GM18873 (cell line): Measurements from ENCODE around the gene KIAA1328.
"Not testable (repeated sequence)": the region's sequence is repeated elsewhere in the genome, so short reads cannot be mapped to it uniquely, and the experiment has no call there.

Experiments used
- ATAC-seq: cut with Tn5 transposase; IDR thresholded peaks from one replicate; pipeline ENCODE4 v1.9.1; 2021; ENCODE audit warnings: mild to moderate bottlenecking, moderate library complexity, moderate number of reproducible peaks; ENCODE audit not compliant: unreplicated experiment, low FRiP score

The KIAA1328 gene

DNA sequence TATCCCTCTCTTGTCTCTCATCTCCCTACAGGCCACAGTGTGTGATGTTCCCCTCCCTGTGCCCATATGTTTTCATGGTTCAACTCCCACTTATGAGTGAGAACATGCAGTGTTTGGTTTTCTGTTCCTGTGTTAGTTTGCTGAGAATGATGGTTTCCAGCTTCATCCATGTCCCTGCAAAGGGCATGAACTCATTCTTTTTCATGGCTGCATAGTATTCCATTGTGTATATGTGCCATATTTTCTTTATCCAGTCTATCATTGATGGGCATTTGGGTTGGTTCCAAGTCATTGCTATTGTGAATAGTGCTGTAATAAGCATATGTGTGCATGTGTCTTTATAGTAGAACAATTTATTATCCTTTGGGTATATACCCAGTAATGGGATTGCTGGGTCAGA lies 44.9 kb downstream of the KIAA1328 start:
- ATAC-seq = not testable (repeated sequence)

DNA sequence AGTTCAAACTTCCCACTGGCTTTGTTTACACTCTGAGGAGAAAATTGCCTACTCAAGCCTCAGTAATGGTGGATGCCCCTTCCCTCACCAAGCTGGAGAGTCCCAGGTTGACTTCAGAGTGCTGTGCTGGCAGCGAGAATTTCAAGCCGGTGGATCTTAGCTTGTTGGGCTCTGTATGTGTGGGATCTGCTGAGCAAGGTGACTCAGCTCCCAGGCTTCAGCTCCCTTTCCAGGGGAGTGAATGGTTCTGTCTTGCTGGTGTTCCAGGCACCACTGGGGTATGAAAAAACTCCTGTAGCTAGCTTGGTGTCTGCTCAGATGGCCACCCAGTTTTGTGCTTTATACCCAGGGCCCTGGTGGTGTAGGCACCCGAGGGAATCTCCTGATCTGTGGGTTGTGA lies 50.9 kb downstream of the KIAA1328 start:
- not testable (repeated sequence) for ATAC-seq

- ATAC-seq = no peak
Measured at GRCh38 chr18:36885981-36886380, 57.1 kb downstream of the KIAA1328 start.

- no peak for ATAC-seq
Measured at GRCh38 chr18:36887114-36887513, 58.2 kb downstream of the KIAA1328 start.

DNA sequence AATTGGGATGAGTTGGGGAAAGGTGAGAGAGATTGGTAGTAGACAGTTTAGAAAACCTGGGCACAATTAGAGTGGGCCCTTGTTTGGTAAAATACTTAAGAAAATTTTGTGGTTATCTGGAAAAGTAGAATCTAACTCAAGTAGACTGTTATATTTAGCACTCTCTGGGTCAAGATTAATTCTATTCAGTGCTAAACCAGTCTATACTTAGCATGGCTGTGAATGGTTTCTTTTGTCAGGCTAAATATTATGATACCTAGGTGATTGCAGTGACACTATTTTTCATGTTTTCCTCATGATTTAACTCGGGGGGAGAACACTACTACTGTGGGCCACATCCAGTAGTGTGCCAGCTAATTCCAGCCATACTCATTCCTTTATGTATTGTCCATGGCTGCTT lies 58.9 kb downstream of the KIAA1328 start:
- no peak for ATAC-seq

GRCh38 chr18:36888778-36889177 lies 59.9 kb downstream of the KIAA1328 start:
- ATAC-seq = no peak

GRCh38 chr18:36889321-36889720 lies 60.4 kb downstream of the KIAA1328 start:
- ATAC-seq = no peak

- ATAC-seq = no peak
Measured at GRCh38 chr18:36889742-36890141, 60.8 kb downstream of the KIAA1328 start.

- ATAC-seq = no peak
Measured at GRCh38 chr18:36890598-36890997, 61.7 kb downstream of the KIAA1328 start.

- no peak for ATAC-seq
Measured at GRCh38 chr18:36893227-36893626, 64.3 kb downstream of the KIAA1328 start.

GRCh38 chr18:36895606-36896005 lies 66.7 kb downstream of the KIAA1328 start:
- no peak for ATAC-seq

DNA sequence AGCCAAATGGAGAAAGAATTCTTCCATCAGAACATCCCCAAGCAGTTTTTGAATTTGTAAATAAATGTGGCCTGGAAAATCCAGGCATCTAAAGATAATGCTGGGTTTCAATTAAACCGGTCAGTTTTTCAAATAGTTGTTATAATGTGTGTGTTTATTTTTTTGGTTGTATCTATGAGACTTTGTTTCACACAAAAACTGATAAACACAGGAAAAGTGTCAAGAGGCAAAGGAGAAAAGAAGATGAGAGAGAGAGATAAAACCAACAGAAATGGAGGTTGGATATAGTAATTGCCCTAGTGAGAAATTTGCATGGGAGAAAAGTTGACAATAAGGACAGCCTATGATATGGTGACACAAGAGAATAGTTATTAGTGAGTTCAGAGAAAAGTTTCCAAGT lies 68.3 kb downstream of the KIAA1328 start:
- no peak for ATAC-seq

GRCh38 chr18:36899289-36899688 lies 70.4 kb downstream of the KIAA1328 start:
- ATAC-seq = no peak

DNA sequence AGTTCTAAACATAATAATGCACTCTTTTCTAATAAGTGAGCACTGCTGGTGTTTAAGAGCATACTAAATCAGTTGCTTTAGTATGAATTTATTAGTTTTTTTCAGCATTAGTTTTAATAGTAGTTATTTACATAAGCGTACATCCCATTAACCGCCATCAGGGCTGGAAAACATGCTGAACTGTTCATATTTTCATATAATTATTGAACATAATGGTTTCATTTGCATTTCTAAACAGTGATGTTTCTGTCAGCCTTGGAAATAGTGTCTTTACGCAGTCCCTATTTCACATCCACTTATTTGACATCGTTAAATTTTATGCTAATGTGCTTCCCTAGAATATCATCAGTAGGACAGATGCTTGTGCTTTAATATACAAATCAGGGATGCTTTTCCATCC lies 71.5 kb downstream of the KIAA1328 start:
- no peak for ATAC-seq

- ATAC-seq = no peak
Measured at GRCh38 chr18:36901277-36901701, 72.4 kb downstream of the KIAA1328 start.

DNA sequence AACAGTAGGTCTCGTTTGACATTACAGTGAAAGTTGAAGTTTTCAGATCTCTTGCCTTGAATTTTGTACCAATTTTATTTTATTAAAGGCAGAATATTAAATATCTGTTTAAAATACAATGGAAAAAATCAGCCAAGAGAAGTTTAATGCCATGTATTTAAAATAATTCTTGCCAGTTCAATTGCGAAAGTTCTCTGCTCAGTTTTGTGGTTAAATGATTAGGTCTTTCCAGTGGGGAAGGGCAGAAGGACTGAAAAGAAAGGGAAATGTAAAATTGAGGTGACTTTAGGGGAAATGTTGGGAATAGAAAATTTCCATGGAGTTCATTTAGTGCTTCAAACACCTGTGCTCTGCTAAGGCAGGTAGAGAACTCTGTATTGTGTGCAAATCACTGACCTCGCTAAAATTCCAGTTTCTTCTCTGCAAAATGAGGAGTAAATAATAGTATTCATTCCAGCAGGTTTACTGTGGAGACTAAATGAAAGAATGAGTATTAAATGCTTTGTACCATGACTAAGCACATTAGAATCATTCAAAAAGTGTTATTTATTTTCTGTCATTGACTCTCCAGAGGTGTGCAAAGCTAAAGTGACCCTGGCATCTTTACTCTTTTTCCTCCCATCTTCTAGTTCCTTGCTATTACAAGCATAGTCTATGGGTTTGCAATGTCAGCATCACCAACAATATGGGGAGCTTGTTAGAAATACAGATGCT lies 74.4 kb downstream of the KIAA1328 start:
- no peak for ATAC-seq

DNA sequence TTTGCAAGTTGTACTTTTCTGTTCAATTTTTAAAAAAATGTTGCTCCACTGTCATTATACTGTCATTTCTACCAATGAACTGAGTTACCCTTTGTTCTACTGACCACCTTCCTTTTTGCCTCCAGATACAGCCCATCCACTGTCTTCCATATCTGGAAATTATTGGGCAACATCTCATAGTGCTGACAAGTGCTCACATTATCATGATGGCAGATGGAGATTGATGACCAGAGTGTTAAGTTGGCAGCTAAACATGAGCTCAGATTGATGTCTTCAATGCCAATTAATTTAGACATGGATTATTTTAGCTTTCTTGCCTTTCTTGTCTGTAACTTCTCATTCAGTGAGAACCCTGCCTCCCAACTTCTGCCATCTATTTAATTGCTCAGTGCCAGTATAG lies 76.6 kb downstream of the KIAA1328 start:
- ATAC-seq = no peak

GRCh38 chr18:36909282-36909681 lies 80.4 kb downstream of the KIAA1328 start:
- not testable (repeated sequence) for ATAC-seq

GRCh38 chr18:36912887-36913286 lies 84.0 kb downstream of the KIAA1328 start:
- no peak for ATAC-seq

DNA sequence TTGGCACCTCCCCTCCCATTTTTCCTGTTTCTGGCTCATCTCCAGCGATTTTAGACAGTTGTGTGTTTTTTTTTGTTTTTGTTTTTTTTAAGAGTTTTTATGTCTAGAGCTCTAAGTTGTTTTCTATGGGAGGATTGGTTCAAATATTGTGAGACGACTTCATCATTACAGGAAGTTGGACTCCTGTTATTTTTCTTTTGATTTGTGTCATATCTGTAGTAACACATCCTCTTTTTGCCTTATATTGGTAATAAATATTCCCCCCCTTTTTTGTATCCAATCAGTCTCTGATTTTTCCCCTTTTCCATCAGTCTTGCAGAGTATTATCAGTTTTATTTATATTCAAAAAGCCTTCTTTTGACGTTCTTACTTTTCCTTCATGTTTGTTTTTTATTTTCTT lies 89.0 kb downstream of the KIAA1328 start:
- ATAC-seq = no peak

- no peak for ATAC-seq
Measured at GRCh38 chr18:36929601-36930000, 100.7 kb downstream of the KIAA1328 start.

- ATAC-seq = no peak
Measured at GRCh38 chr18:36931106-36931505, 102.2 kb downstream of the KIAA1328 start.

- no peak for ATAC-seq
Measured at GRCh38 chr18:36933552-36933951, 104.6 kb downstream of the KIAA1328 start.
